H1 (cell line): ENCODE measurements around the gene NEURL1. TPM values are rescaled to one million over a fixed set of nuclear protein-coding genes. Genes with fewer than 3 reads are reported as not detected.

ENCODE experiments used
- CTCF ChIA-PET: fragments of 300-600 bp; sonication (Branson Sonifier 250); formaldehyde crosslinking; loops from one replicate; lab custom pipeline; 2021; ENCODE audit not compliant: partially characterized antibody; lab: Charles Lee
- POLR2A ChIA-PET: fragments of 300-600 bp; sonication (Branson Sonifier 250); formaldehyde crosslinking; loops from one replicate; lab custom pipeline; 2021; ENCODE audit warnings: inconsistent platforms; ENCODE audit not compliant: partially characterized antibody; lab: Charles Lee
- DNase-seq, 2 experiments: peaks; one replicate each; pipeline versions ENCODE4 v3.0.0 to v3.0.0-alpha.2; 2010 to 2022; ENCODE audit warnings: low spot score in 2 of 2, low read depth in 1 of 2, mixed read lengths in 1 of 2
- FAIRE-seq: peaks from 2 replicates; lab custom pipeline; 2011; peaks lifted over from hg19 to GRCh38; lab: Jason Lieb, UNC
- H2AFZ ChIP-seq: 2 replicates; pipeline ENCODE4 v1.8.1; 2012; ENCODE audit warnings: low read length, inconsistent platforms
- H2AK5ac ChIP-seq: 2 replicates; pipeline ENCODE4 v1.6.1; 2013; ENCODE audit warnings: low read depth, low read length
- H2BK120ac ChIP-seq: replicated peaks from 2 replicates; pipeline ENCODE3; 2013; ENCODE audit warnings: low read depth, low read length, inconsistent platforms
- H2BK12ac ChIP-seq: 2 replicates; pipeline ENCODE4 v1.6.1; 2013; ENCODE audit warnings: low read depth, low read length
- H2BK15ac ChIP-seq: 2 replicates; pipeline ENCODE4 v1.6.1; 2013; ENCODE audit warnings: low read length
- H2BK20ac ChIP-seq: 2 replicates; pipeline ENCODE4 v1.6.1; 2013; ENCODE audit warnings: low read length
- H2BK5ac ChIP-seq: 2 replicates; pipeline ENCODE4 v1.6.1; 2013; ENCODE audit warnings: low read depth, low read length
- H3K14ac ChIP-seq: 2 replicates; pipeline ENCODE4 v1.6.1; 2013; ENCODE audit warnings: inconsistent platforms; ENCODE audit not compliant: insufficient read length
- H3K18ac ChIP-seq: 2 replicates; pipeline ENCODE4 v1.6.1; 2013; ENCODE audit warnings: low read length; ENCODE audit errors: extremely low read depth
- H3K23ac ChIP-seq: 2 replicates; pipeline ENCODE4 v1.6.1; 2013; ENCODE audit warnings: inconsistent platforms; ENCODE audit not compliant: insufficient read length
- H3K23me2 ChIP-seq: 2 replicates; pipeline ENCODE4 v1.6.1; 2013; ENCODE audit warnings: low read depth, low read length
- H3K27ac ChIP-seq: 2 replicates; pipeline ENCODE4 v1.6.1; 2011; ENCODE audit warnings: low read depth, low read length, inconsistent platforms
- H3K27me3 ChIP-seq, 4 experiments: replicated peaks in 1 of 4; 1 replicate in 1 of 4; 2 replicates in 3 of 4; pipeline versions ENCODE4 v1.6.1 to v1.8.1; 2011 to 2013; ENCODE audit warnings: low read length in 3 of 4, mild to moderate bottlenecking in 3 of 4, inconsistent platforms in 2 of 4, mixed read lengths in 2 of 4, moderate library complexity in 1 of 4; ENCODE audit not compliant: control insufficient read depth in 3 of 4, insufficient read depth in 3 of 4; ENCODE audit errors: extremely low read depth in 1 of 4
- H3K36me3 ChIP-seq, 4 experiments: 2 replicates each; pipeline versions ENCODE4 v1.6.1 to v1.8.1; 2011 to 2013; ENCODE audit warnings: mild to moderate bottlenecking in 4 of 4, low read length in 3 of 4, moderate library complexity in 2 of 4, control low read depth in 1 of 4, inconsistent platforms in 1 of 4; ENCODE audit not compliant: insufficient read depth in 4 of 4, control insufficient read depth in 2 of 4
- H3K4ac ChIP-seq: replicated peaks from 2 replicates; pipeline ENCODE3; 2013; ENCODE audit warnings: low read length, low read depth, mixed read lengths, inconsistent platforms; ENCODE audit not compliant: insufficient read length
- H3K4me1 ChIP-seq, 4 experiments: replicated peaks in 1 of 4; 1 replicate in 1 of 4; 2 replicates in 3 of 4; pipeline versions ENCODE4 v1.6.1 to v1.8.1; 2011 to 2013; ENCODE audit warnings: low read length in 3 of 4, inconsistent platforms in 2 of 4, mixed read lengths in 1 of 4; ENCODE audit not compliant: insufficient read depth in 4 of 4, control insufficient read depth in 3 of 4
- H3K4me2 ChIP-seq, 2 experiments: 2 replicates each; pipeline versions ENCODE4 v1.6.1 to v1.8.1; 2011 to 2013; ENCODE audit warnings: low read depth in 2 of 2, low read length in 2 of 2, control low read depth in 1 of 2, inconsistent platforms in 1 of 2, mild to moderate bottlenecking in 1 of 2; ENCODE audit not compliant: insufficient read depth in 1 of 2
- H3K4me3 ChIP-seq, 4 experiments: fragments of 200-600, 300-600 bp in 1 of 4; sonication (generic), shearing (Covaris generic), sonication (Bioruptor Twin) in 1 of 4; 2 replicates each; pipeline versions ENCODE4 v1.5.1 to v1.8.1; 2011 to 2016; ENCODE audit warnings: low read length in 4 of 4, low read depth in 3 of 4, control low read depth in 2 of 4, inconsistent platforms in 2 of 4, mild to moderate bottlenecking in 2 of 4, mixed read lengths in 1 of 4, moderate library complexity in 1 of 4; ENCODE audit not compliant: insufficient read depth in 2 of 4; ENCODE audit errors: extremely low read depth in 1 of 4
- H3K56ac ChIP-seq: replicated peaks from 2 replicates; pipeline ENCODE3; 2013; ENCODE audit warnings: low read depth, mild to moderate bottlenecking, mixed read lengths, low read length, inconsistent platforms; ENCODE audit not compliant: insufficient read length
- H3K79me1 ChIP-seq: 2 replicates; pipeline ENCODE4 v1.6.1; 2013; ENCODE audit warnings: low read depth, low read length, control low read depth
- H3K79me2 ChIP-seq, 2 experiments: 2 replicates each; pipeline versions ENCODE4 v1.6.1 to v1.8.1; 2012 to 2013; ENCODE audit warnings: low read length in 2 of 2, mild to moderate bottlenecking in 2 of 2, inconsistent platforms in 1 of 2; ENCODE audit not compliant: insufficient read depth in 2 of 2, control insufficient read depth in 1 of 2
- H3K9ac ChIP-seq, 4 experiments: replicated peaks in 1 of 4; 1 replicate in 1 of 4; 2 replicates in 3 of 4; pipeline versions ENCODE4 v1.6.1 to v1.8.1; 2011 to 2013; ENCODE audit warnings: low read depth in 3 of 4, low read length in 3 of 4, control low read depth in 2 of 4, mild to moderate bottlenecking in 2 of 4, moderate library complexity in 2 of 4, inconsistent platforms in 1 of 4; ENCODE audit errors: extremely low read depth in 1 of 4
- H3K9me3 ChIP-seq, 2 experiments: 2 replicates each; pipeline versions ENCODE4 v1.6.1 to v1.8.1; 2012 to 2013; ENCODE audit warnings: mild to moderate bottlenecking in 2 of 2, moderate library complexity in 2 of 2, control low read depth in 1 of 2, inconsistent platforms in 1 of 2, low read depth in 1 of 2, low read length in 1 of 2, mixed read lengths in 1 of 2; ENCODE audit not compliant: insufficient read depth in 2 of 2
- H4K20me1 ChIP-seq, 2 experiments: replicated peaks in 1 of 2; 2 replicates each; pipeline versions ENCODE3 to v1.8.1; 2011 to 2013; ENCODE audit warnings: inconsistent platforms in 2 of 2, low read length in 2 of 2, mild to moderate bottlenecking in 1 of 2; ENCODE audit not compliant: insufficient read depth in 2 of 2, control insufficient read depth in 1 of 2
- H4K5ac ChIP-seq: 2 replicates; pipeline ENCODE4 v1.6.1; 2013; ENCODE audit warnings: low read length, low read depth, mixed read lengths, inconsistent platforms; ENCODE audit not compliant: insufficient read length
- H4K8ac ChIP-seq: 2 replicates; pipeline ENCODE4 v1.8.0; 2013; ENCODE audit warnings: mild to moderate bottlenecking, moderate library complexity, low read length, inconsistent platforms; ENCODE audit not compliant: insufficient read depth; ENCODE audit errors: extremely low read depth
- H4K91ac ChIP-seq: replicated peaks from 2 replicates; pipeline ENCODE3; 2013; ENCODE audit warnings: low read length, mixed read lengths, inconsistent platforms; ENCODE audit not compliant: insufficient read length
- BRCA1 ChIP-seq: IDR thresholded peaks from 2 replicates; pipeline ENCODE4 v1.6.1; 2012; ENCODE audit warnings: low read depth, low read length, improper control_type of control experiment
- CHD1 ChIP-seq: IDR thresholded peaks from 2 replicates; pipeline ENCODE4 v1.6.1; 2012; ENCODE audit warnings: low read depth, low read length, improper control_type of control experiment
- CREB1 ChIP-seq: IDR thresholded peaks from 2 replicates; pipeline ENCODE4 v1.6.1; 2012; ENCODE audit warnings: inconsistent platforms
- JUND ChIP-seq: IDR thresholded peaks from 2 replicates; pipeline ENCODE4 v1.6.1; 2011; ENCODE audit warnings: mild to moderate bottlenecking, improper control_type of control experiment, low read length
- KDM5A ChIP-seq: fragments of 200-600 bp; IDR thresholded peaks from 2 replicates; pipeline ENCODE4 v1.7.1; 2012; ENCODE audit warnings: mild to moderate bottlenecking, low read length, inconsistent platforms, mixed read lengths
- MAFK ChIP-seq: IDR thresholded peaks from 2 replicates; pipeline ENCODE4 v1.6.1; 2012; ENCODE audit warnings: low read depth, mild to moderate bottlenecking, improper control_type of control experiment, low read length
- RAD21 ChIP-seq, 2 experiments: IDR thresholded peaks in 1 of 2; conservative IDR thresholded peaks in 1 of 2; 2 replicates each; pipeline ENCODE4 v1.6.1; 2011; ENCODE audit warnings: low read depth in 2 of 2, low read length in 2 of 2, improper control_type of control experiment in 1 of 2, inconsistent platforms in 1 of 2, mild to moderate bottlenecking in 1 of 2, moderate library complexity in 1 of 2
- RNF2 ChIP-seq: fragments of 200-900, 300-1000 bp; sonication (generic); IDR thresholded peaks from 2 replicates; pipeline ENCODE4 v1.7.1; 2016; ENCODE audit warnings: borderline replicate concordance, low read depth, mild to moderate bottlenecking, antibody characterized with exemption, low read length; ENCODE audit not compliant: poor library complexity, severe bottlenecking; ENCODE audit errors: missing control alignments
- RXRA ChIP-seq: IDR thresholded peaks from 2 replicates; pipeline ENCODE4 v1.6.1; 2011; ENCODE audit warnings: low read depth, mild to moderate bottlenecking, low read length, moderate library complexity; ENCODE audit not compliant: insufficient read depth
- SAP30 ChIP-seq: fragments of 300-600 bp; sonication (generic); IDR thresholded peaks from 2 replicates; pipeline ENCODE4 v1.7.1; 2012; ENCODE audit warnings: low read length, moderate library complexity, mild to moderate bottlenecking, inconsistent platforms; ENCODE audit not compliant: insufficient read depth, insufficient replicate concordance
- SP4 ChIP-seq: IDR thresholded peaks from 2 replicates; pipeline ENCODE4 v1.6.1; 2012; ENCODE audit warnings: low read length, inconsistent platforms
- TAF7 ChIP-seq: optimal IDR thresholded peaks from 2 replicates; pipeline ENCODE3; 2011; ENCODE audit warnings: low read depth, mild to moderate bottlenecking, inconsistent platforms, low read length, moderate library complexity, borderline replicate concordance
- WGBS, 2 experiments: shearing (Covaris generic) in 1 of 2; methylation state at CpG; one replicate each; pipeline versions ENCODE4 v1.1.6 to v1.1.7; 2013 to 2015; ENCODE audit warnings: low lambda C conversion rate in 2 of 2, mixed read lengths in 2 of 2, inconsistent platforms in 1 of 2, low coverage in 1 of 2, missing lambda C conversion rate in 1 of 2; ENCODE audit not compliant: insufficient replicate concordance in 2 of 2, insufficient coverage in 1 of 2, insufficient read length in 1 of 2; ENCODE audit errors: extremely low coverage in 1 of 2, missing lambda C conversion rate in 1 of 2; 5-methylcytosine and 5-hydroxymethylcytosine counted together
- polyA plus RNA-seq, 7 experiments: library from polyadenylated mRNA; depleted of rRNA in 3 of 7; stranded (reverse) in 5 of 7; unstranded in 2 of 7; fragments of >200 nt in 5 of 7; fragments of 200-250 nt in 2 of 7; gene quantifications; 1 replicate in 5 of 7; 2 replicates in 1 of 7; 4 replicates in 1 of 7; pipeline versions ENCODE4 v1.2.1 to v1.2.3, GENCODE V29; 2011 to 2013; ENCODE audit warnings: missing spikeins in 2 of 7, mixed read lengths in 2 of 7
- total RNA-seq: library from RNA; stranded (reverse); fragmentation: NEBNext Ultra II Directional; extraction: Animal tissue kit (Norgen Biotek cat#: 25700); gene quantifications from 2 replicates; pipeline ENCODE4 v1.2.1, GENCODE V29; 2021

NEURL1 gene
- total and polyA plus RNA-seq, 2 of the 8 experiments (the other 6 are each of a cell fraction or from before 2014, with no cell fraction given) = 0.54 to 0.58 TPM

DNA sequence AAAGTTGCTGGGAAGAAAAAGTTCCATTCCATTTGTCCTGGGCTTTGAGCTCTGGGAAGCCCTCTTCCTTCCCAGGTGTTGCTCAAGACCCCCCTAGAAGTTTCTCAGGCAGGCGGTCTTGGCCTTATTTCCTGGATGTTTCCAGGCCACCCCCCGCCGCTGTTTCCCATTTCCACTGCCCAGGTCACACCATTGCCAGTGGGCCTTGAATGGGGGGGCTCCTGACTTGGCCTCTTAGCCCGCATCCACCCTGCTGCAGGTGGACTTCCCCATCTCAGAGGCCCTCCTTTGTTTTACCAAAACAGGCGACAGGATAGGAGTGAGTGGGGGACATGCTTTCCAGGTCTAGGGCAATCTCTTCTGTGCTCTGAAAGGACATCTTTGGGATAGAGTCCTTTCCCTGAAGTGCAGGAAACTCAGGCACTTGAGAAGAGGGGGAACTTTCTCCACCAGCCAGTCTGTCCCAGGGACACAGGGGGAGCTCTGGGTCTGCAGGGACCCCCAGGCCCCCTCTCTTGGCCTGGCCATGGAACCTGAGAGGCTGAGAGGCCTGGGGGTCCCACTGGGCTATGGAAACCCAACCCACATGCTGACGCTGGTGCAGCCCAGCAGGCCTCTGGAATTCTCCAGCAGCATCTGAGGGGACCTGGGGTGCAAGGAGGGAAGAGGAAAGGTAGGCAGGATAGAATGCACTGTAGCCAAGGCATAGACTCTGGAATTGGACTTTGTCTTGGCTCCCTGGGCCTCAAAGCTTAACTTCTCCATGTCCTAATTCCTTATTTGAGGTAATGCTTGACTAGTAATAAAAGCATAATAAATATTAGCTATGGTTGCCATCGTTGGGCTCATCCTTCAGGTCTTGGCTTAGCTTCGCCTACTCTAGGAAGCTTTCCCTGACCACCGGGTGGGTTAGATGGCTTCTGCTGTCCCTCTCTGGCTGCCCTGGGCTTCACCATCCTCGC lies 17.6 kb downstream of the NEURL1 start:
- 81% methylated on average over 10 of the region's 10 CpGs; no CpG with 5 or more reads in 1 of the 2 experiments for WGBS, 2 experiments
- Histone ChIP-seq H2BK20ac (no peak overlapping the region), H3K4me2 (no peak overlapping the region), H2AK5ac (no peak overlapping the region), H3K79me2 (no peaks in the 10 kb centered on the region), H3K27me3 (no peaks in the 10 kb centered on the region), H2AFZ (no peak overlapping the region), H3K4me3 (no peak overlapping the region), H3K4me1 (no peaks in the 10 kb centered on the region; a peak in 2 of 7 replicates), H3K14ac (no peak overlapping the region), H3K56ac (no peak overlapping the region), H3K9ac (no peak overlapping the region), H3K27ac (no peak overlapping the region), H4K8ac (no peak overlapping the region), H3K23ac (no peak overlapping the region), H2BK5ac (no peak overlapping the region), H3K9me3 (no peaks in the 10 kb centered on the region), H3K36me3 (no peaks in the 10 kb centered on the region), H4K20me1 (no peaks in the 10 kb centered on the region), H2BK15ac (no peak overlapping the region), H3K18ac (no peak overlapping the region), H3K4ac (no peak overlapping the region), H3K79me1 (no peaks in the 10 kb centered on the region), H3K23me2 (no peaks in the 10 kb centered on the region), H4K5ac (no peak overlapping the region), H2BK120ac (no peak overlapping the region), H2BK12ac (no peak overlapping the region), H4K91ac (no peak overlapping the region)
- DNase-seq (no peak), FAIRE-seq (no peak)
- CTCF ChIA-PET = interaction anchor here (0.8 to 2.1 kb wide), 7 partner anchors 19 to 87 kb away, joined by 3 to 6 read pairs (median 4); no protein-coding TSS in a partner anchor
- POLR2A ChIA-PET = no interaction called here
- no peak for TF ChIP-seq RNF2
- TF ChIP-seq BRCA1 = no peak
- no peak for TF ChIP-seq CHD1
- no peak for TF ChIP-seq CREB1
- no peak for TF ChIP-seq SP4
- TF ChIP-seq SAP30 = no peak
- no peak for TF ChIP-seq TAF7
- TF ChIP-seq KDM5A = no peak
- no peak for TF ChIP-seq MAFK
- TF ChIP-seq RAD21 (IDR thresholded peaks at IDR 0.05 in 1 of 2, conservative IDR thresholded peaks at IDR 0.05 in 1 of 2; ENCODE audit: low read depth in 2 of 2, low read length in 2 of 2) = no peak
- TF ChIP-seq JUND = no peak
- no peak for TF ChIP-seq RXRA
